Fibroblast of the aortic adventitia (primary cell): ENCODE measurements around the gene CCDC57. TPM values are rescaled to one million over a fixed set of nuclear protein-coding genes. Genes with fewer than 3 reads are reported as not detected.

Experiments
- DNase-seq: peaks from one replicate; pipeline ENCODE4 v3.0.0-alpha.2; 2010; ENCODE audit warnings: low read depth
- H3K4me3 ChIP-seq: 2 replicates; pipeline ENCODE4 v1.5.1; 2011; ENCODE audit warnings: low read depth, mild to moderate bottlenecking, control low read depth, low read length, moderate library complexity
- total RNA-seq: library from RNA; depleted of rRNA; stranded (reverse); fragments of >200 nt; gene quantifications from 2 replicates; pipeline ENCODE4 v1.2.3, GENCODE V29; 2012; ENCODE audit warnings: low replicate concordance
- TF ChIP-seq, protein P1 (sequence below): IDR thresholded peaks from 2 replicates; pipeline ENCODE4 v1.5.1; 2011; ENCODE audit warnings: mild to moderate bottlenecking, low read length, control low read depth, inconsistent platforms; ENCODE audit not compliant: insufficient read depth

Gene CCDC57
- total RNA-seq, 1 donor: 15.2 TPM

DNA sequence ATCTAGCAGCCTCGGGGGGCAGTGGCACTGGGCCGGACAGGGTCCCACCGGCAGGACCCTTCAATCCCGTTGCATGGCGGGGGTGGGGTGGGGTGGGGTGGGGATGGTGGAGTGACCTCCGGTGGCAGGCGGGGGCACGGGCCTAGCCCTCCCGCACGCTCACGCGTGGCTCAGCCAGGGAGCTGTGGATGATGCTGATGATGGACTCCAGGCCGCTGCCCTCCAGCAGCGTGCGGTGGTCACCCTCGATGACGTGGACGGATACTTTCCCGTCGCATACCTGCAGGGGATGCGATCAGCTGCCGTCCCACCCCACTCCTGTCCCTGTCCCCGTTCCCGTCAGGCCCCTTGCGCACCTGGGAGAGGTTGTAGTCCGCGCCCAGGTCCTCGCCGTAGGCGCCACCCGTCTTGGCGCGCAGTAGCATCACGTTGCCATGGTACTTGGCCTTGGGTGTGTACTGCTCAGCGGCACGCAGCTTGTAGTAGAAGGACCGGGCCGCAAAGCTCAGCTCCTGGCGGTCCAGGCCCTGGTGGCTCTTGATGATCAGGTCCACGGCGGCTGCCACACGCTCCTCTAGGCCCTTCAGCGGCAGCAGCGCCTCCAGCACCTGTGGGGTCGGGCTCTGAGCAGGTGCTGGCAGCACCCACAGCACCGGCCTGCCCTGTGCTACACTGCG is 133.5 kb downstream of the CCDC57 start:
- no peak for DNase-seq
- H3K4me3 ChIP-seq: no peak overlapping the region
- TF ChIP-seq, protein P1, sequence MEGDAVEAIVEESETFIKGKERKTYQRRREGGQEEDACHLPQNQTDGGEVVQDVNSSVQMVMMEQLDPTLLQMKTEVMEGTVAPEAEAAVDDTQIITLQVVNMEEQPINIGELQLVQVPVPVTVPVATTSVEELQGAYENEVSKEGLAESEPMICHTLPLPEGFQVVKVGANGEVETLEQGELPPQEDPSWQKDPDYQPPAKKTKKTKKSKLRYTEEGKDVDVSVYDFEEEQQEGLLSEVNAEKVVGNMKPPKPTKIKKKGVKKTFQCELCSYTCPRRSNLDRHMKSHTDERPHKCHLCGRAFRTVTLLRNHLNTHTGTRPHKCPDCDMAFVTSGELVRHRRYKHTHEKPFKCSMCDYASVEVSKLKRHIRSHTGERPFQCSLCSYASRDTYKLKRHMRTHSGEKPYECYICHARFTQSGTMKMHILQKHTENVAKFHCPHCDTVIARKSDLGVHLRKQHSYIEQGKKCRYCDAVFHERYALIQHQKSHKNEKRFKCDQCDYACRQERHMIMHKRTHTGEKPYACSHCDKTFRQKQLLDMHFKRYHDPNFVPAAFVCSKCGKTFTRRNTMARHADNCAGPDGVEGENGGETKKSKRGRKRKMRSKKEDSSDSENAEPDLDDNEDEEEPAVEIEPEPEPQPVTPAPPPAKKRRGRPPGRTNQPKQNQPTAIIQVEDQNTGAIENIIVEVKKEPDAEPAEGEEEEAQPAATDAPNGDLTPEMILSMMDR: no peak

DNA sequence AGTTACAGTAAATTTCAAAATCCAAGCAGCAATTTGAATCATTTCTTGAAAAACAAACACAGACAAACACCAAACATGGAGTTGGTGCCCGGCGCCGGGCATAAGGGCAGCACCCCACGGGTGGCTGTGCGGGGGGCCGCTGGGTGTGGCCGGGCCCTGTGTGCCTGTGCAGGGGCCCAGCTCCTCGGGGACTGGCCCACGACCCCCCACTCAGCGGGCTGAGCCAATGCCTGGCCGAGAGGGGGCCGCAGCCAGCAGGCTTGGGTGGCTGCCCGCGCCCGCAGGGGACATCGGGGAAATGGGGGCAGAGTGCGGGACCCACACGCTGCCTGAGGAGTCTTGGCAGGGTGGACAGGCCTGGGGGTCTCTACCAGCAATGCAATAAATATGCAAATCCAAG is 134.2 kb downstream of the CCDC57 start:
- no peak overlapping the region for H3K4me3 ChIP-seq
- DNase-seq: no peak
- TF ChIP-seq, protein P1: no peak

DNA sequence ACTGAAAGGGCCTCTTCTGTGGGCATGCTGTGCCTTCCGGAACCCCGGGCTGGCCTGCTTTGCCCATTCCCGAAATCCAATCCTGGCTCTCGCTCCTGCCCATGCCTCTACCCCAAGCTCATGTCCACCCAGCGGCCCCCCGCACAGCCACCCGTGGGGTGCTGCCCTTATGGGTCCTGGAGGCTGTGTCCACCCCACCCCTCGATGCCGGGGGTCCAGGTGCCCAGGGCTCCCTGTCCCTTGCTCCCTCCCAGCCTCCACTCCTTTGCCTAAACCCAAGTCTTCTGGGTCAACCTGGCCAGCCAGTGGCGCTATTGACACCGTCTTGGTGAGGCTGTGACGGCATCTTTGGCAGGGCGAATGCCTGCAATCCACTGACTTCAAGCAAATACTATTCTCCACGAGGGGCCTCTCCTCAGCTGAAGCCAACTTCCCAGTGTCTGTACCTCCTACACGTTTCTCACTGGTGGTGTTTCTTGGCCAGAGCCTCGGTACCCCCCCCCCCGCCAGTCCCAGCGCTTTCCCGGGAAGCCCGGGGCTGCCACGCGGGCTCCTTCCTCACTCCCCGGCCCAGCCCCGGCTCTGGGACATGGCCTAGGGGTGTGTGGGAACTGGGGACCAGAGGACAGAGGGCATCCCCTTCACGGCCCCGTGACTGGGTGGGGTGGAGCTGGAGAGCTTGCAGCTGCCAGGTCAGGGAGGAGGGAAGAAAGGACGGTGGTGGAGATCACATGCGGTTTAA is 134.9 kb downstream of the CCDC57 start:
- TF ChIP-seq, protein P1: no peak
- no peak for DNase-seq
- H3K4me3 ChIP-seq: no peak overlapping the region

DNA sequence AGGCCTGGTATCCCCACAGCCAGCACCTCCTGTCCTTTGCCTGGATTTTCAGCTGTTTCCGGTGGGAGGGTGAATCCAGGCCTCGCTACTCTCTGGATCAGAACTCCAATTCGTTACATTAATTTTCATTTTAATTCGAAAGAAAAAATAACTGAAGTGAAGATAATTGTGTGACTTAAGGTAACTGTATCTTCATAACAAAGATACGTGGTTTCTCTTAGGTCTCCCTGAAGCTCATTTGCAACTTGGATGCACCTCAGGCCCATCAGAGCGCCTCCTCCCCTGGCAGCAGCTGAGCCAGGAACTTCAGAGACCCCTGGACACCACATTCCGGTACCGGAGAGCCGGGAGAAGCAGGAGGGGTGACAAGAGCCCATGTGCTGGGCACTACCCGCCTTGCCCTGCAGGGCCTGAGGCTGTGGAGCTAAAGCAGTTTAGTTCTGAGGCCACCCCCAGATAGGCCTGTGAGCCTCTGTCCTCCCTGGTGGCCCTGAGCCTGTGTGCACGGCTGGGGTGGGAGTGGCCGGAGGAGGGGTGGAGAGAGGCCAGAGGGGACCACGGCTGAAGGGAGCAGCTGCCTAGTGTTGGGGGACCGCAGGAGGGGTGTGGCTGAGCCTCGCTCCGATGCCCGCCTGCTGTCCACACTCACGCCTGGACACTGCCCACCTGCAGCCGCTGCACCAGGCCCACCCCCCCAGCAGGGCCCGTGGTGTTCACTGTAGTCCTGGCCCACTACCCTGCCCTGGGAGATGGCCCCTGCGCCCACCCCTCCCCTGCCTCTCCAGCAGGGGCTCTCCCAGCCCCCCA is 135.7 kb downstream of the CCDC57 start:
- no peak for DNase-seq
- TF ChIP-seq, protein P1: no peak
- H3K4me3 ChIP-seq: no peak overlapping the region

DNA sequence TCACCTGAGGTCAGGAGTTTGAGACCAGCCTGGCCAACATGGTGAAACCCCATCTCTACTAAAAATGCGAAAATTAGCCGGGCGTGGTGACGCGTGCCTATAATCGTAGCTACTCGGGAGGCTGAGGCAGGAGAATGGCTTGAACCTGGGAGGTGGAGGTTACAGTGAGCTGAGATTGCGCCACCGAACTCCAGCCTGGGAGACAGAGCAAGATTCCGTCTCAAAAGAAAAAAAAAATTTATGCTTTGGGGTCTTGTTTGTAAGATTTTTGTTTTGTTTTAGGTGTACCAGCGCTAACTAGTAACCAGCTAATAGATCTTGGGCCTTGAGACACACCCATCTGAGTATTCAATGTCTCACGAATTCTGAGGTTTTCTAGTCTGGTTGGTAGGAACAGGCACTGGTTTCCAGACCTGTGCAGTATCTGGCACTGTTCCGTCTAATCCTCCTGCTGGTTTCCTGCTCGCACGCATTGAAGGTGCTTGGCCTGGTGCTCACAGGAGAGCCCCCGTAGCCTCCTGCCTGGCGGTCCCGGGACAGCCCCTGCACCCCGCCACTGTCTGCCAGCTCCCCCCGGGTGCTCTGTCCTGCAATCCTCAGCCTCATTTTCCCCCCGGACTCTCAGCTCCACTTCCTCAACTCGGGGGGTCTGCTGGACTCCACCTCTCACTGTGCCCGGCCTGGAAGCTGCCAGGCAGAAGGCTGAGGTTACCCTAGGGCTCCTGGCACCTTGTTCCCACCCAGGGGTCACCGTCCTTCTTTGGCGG is 136.4 kb downstream of the CCDC57 start:
- DNase-seq: no peak
- TF ChIP-seq, protein P1: no peak
- H3K4me3 ChIP-seq: no peak overlapping the region

DNA sequence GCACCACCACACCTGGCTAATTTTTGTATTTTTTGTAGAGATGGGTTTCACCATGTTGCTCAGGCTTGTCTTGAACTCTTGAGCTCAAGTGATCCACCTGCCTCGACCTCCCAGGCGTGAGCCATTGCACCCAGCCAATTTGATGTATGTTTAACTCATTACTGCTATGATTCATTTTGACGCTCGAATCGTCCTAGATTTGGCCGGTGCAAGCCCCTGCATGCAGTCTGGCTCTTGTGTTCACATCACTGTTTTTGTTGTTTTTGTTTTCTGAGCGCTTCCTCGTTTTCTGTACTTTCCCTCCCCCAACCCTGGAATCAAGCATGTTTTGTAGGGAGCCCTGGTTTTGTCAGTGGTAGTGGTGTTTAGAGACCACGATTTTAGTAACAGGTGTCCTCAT is 139.2 kb downstream of the CCDC57 start:
- TF ChIP-seq, protein P1: no peak
- H3K4me3 ChIP-seq: no peak overlapping the region

More for the DNA sequence above, 139.2 kb downstream of the CCDC57 start:
- no peak for DNase-seq
